GM20000 (cell line): ENCODE results near the gene ZNF76.

ENCODE experiments used
- DNase-seq: peaks from one replicate; pipeline ENCODE4 v3.0.0; 2012; ENCODE audit warnings: low spot score
- TF ChIP-seq, protein P1 (sequence below): IDR thresholded peaks from 2 replicates; pipeline ENCODE4 v1.5.1; 2012; ENCODE audit warnings: mild to moderate bottlenecking, control low read depth; ENCODE audit errors: extremely low read depth, missing control alignments

ZNF76 gene

DNA sequence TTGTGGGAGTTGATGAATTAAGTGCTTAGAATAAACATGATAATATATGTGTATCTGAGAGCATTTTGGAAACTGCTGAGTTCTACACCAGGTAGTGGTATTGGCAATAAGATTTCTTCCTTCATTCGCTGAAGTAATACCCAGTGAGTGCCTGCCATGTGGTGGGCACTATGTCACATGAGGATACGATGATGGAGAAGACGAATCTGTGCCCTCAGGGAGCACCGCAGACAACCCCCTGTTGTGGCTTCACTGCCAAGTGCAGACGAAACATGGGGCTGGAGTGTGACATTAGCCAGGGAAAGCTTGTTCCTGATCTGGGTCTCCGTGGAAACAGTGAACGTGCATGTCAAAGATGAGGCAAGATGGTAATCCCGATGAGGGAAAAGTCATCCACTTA, 7.9 kb downstream of the ZNF76 start:
- TF ChIP-seq, protein P1, sequence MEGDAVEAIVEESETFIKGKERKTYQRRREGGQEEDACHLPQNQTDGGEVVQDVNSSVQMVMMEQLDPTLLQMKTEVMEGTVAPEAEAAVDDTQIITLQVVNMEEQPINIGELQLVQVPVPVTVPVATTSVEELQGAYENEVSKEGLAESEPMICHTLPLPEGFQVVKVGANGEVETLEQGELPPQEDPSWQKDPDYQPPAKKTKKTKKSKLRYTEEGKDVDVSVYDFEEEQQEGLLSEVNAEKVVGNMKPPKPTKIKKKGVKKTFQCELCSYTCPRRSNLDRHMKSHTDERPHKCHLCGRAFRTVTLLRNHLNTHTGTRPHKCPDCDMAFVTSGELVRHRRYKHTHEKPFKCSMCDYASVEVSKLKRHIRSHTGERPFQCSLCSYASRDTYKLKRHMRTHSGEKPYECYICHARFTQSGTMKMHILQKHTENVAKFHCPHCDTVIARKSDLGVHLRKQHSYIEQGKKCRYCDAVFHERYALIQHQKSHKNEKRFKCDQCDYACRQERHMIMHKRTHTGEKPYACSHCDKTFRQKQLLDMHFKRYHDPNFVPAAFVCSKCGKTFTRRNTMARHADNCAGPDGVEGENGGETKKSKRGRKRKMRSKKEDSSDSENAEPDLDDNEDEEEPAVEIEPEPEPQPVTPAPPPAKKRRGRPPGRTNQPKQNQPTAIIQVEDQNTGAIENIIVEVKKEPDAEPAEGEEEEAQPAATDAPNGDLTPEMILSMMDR = no peak

DNA sequence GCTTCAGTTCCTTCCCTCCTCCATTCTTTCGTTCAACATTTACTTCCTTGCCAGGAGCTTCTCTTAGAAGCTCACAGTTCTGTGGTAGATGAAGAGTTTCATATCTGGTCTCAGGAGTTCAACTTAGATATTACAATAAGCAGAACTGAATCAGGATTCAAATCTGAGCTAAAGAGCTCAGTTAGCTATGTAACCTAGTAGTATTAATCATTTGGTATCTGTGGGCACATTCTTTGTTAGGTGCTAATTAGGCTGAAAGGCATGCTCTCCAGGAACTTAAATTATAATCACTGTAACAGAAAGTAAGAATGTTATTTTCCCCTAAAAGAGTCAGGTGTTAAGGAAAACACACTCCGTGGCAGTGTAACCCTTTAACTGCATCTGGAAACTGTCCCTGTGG, 8.4 kb downstream of the ZNF76 start:
- TF ChIP-seq, protein P1 = no peak

More for the DNA sequence above, 7.9 kb downstream of the ZNF76 start:
- no peak for DNase-seq

DNA sequence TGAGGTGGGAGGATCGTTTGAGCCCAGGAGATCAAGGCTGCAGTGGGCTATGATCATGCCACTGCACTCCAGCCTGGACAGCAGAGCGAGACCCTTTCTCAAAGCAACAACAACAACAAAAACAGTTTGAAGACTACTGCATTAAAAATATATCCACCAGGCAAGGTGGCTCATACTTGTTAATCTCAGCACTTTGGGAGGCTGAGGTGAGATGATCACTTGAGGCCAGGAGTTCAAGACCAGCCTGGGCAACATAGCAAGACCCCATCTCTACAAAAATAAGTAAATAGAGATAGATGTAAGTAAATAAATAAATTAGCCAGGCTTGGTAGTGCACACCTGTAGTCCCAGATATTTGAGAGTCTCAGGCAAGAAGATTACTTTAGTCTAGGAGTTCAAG, 12.5 kb downstream of the ZNF76 start:
- DNase-seq = no peak
- TF ChIP-seq, protein P1 = no peak

More for the DNA sequence above, 8.4 kb downstream of the ZNF76 start:
- no peak for DNase-seq

DNA sequence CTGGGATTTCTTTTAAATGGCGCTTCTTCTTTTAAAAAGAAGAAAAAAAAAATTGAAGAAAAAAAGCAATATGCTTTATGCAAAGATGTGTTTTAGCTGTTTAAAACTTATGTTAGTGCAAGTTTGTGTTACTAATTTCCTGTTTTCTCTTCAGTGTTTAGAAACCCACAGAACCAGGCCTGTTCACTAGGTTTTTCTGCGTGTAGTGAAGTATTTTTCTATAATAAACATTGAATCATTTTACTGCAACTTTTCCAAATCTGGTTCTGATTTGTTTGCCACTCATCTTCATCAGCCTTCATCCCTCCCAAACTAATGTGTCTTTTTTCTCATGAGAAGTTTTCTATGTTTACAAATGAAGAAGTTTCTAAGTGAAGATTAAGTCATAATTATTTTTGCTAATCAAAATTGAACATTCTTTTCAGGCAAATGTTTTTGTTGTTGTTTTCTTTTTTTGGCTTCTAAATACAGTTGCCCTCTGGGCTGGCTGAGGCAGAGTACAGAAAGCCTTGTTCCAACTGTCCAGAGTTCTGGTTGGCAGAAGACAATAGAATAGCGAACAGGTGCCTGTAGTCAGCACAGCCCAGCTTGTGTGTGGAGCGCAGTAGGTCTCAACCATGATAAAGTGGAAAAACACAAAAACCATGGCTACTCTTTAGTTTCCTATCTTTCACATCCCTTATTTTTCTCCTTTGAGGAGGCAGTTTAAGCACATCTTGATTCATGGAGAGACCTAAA, 14.5 kb downstream of the ZNF76 start:
- TF ChIP-seq, protein P1 = no peak
- DNase-seq = no peak

DNA sequence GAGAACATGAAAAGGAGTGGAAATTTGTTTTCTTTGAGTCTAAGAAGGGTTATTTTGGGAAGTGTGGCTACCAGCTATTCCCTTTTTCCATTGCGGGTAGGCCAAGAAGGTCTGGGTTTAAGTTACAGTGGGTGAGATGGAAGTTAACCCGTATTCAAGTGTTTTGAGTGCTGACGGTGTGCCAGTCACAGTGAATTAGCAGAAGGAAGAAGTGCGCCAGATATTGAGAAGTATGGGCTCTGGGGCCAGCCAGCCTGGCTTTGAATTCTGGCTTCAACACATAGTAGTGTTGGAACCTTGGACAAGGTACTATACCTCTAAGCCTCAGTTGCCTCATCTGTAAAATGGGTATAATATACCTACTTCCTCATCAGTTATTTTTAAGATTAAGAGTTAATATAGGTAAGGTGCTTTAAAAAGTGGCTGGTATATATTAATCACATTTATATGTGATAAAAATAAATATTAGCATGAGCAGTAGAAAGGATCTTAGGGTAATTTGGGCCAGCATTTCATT, 16.3 kb downstream of the ZNF76 start:
- TF ChIP-seq, protein P1 = no peak
- DNase-seq = no peak

DNA sequence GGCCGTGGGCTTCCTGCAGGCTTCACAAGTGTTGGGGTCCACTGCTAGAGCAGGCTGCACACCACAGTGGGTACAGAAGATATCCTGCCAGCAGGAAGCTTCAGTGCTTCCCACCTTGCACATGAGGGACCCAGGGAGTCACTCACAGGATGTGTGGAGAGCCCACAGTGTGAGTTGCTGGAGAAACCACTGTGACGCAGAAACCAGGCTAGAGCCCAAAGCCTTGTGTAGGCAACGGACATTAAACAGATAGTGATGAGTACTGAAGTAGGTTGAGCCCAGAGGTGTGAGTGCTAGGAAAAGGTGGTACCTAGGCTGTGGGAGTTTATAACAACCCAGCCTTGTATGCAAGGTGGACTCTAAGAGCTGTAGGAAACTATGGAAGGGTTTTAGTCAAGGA, 19.2 kb downstream of the ZNF76 start:
- TF ChIP-seq, protein P1 = no peak
- no peak for DNase-seq

DNA sequence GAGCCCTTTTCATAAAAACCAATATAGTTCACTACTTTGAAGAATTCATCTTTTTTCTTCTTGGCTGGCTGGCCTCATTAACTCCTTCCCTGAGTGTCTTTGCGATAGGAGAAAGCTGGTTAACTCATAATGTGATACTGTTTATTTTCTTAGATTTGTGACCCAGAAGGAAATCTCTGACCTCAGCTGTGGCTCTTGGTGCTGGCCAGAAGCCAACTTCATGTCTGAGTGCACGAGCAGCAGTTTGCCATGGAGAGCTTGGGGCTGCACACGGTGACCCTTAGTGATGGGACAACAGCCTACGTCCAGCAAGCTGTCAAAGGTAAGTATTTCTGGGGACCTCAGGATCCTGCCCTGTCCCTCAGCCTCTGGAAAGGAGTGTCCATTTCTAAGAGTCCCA, 21.4 kb downstream of the ZNF76 start:
- TF ChIP-seq, protein P1 = no peak
- no peak for DNase-seq
